Aortic smooth muscle cell (primary cell): ENCODE measurements around the gene C1orf226. TPM values are rescaled to one million over a fixed set of nuclear protein-coding genes. Genes with fewer than 3 reads are reported as not detected.

Experiments used
- total RNA-seq: library from RNA; depleted of rRNA; stranded (reverse); fragments of >200 nt; gene quantifications from 2 replicates; pipeline ENCODE4 v1.2.3, GENCODE V29; 2014

The C1orf226 gene, protein sequence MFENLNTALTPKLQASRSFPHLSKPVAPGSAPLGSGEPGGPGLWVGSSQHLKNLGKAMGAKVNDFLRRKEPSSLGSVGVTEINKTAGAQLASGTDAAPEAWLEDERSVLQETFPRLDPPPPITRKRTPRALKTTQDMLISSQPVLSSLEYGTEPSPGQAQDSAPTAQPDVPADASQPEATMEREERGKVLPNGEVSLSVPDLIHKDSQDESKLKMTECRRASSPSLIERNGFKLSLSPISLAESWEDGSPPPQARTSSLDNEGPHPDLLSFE
- under 0.01 TPM in 2 replicates for total RNA-seq

DNA sequence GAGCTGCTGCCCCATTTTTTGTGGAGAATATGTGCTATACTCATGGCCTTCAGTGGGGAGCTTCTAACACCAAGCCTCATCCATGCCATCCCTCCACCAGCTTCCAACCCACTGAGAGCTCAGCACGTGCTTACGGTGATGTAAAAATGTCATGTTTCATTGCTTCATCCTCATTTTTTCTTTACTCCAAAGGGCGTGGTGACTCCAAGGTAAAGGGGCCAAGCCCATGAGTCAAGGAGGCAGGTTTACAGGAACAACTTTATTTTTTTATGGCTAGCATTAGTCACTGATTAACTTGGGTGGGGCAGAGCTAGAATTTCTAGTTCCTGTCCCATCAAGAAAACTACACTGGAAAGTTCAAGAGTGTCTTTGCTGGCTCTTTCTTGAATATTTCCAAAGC is at the start of gene C1orf226:
TSS of gene C1orf226 (plus strand) at position 346 of the 400 bp plus-strand sequence. CDS start 174 bp downstream, outside the sequence.

DNA sequence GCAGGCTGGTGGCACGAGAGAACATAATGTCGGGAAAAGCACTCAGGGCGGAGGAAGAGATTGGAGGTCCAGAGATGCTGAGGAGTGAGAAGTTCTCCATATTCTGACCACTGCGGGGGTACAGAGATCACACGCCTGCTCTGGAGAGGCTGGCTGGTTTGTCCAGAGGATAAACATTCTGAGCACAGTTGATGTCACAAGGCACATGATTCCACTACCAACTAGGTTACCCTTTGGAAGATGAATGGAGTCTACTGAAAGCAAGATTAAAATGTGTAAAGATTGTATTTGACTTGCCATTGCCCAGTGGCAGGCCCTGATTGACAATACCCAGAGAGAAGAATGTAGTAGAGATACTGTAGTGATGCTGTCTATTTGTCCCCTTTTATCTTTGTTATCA is 4.8 kb upstream of the C1orf226 start, which contains the start of gene SPATA46:
TSS of gene SPATA46 (minus strand) at position 164 of the 400 bp plus-strand sequence. CDS start at position 100, 64 bp downstream.

DNA sequence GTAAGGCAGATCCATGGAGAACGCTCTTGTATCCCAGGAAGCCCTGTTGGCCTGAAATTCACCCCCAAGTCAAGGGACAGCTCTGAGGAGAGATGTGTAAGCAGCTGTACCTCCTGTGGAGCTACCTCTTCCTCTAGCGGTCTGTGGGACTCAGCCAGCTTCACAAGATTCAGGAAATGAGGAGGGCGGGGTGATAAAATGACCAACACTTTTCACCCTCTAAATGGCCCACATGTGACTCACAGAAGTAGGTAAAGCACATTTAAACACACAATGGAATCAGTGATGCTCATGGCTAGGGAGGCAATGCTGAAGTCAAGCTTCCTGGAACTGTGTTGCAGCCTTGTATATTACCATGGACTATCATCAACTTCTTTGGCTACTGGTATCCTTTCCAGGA is 30.5 kb downstream of the C1orf226 start, which contains the start of gene SH2D1B:
TSS of gene SH2D1B (minus strand) at position 135 of the 400 bp plus-strand sequence. CDS start at position 15, 120 bp downstream.

Other genes with a start within 250 kb of the C1orf226 start
- gene SPATA46, start 4.9 kb upstream of the C1orf226 start, total RNA-seq: not detected in 2 replicates
- gene SH2D1B, start 30.4 kb downstream of the C1orf226 start, total RNA-seq: not detected in 2 replicates
- gene UHMK1, start 116.1 kb downstream of the C1orf226 start, total RNA-seq: 64.0 and 74.4 TPM in 2 replicates
- gene UAP1, start 180.0 kb downstream of the C1orf226 start, total RNA-seq: 118 and 132 TPM in 2 replicates